Measurements from ENCODE around the gene IGF2BP2. TPM values are rescaled to one million over a fixed set of nuclear protein-coding genes. Genes with fewer than 3 reads are reported as not detected.

The IGF2BP2 gene
- total RNA-seq, 1 experiment from 2014 or later = 135 TPM

- TF ChIP-seq REST (IDR thresholded peaks at IDR 0.05; ENCODE audit: low read depth) = no peak
Observed at GRCh38 chr3:185714085-185714484, 110.8 kb downstream of the IGF2BP2 start (continued).

GRCh38 chr3:185713015-185713414 is 111.8 kb downstream of the IGF2BP2 start:
- H3K4me2 ChIP-seq (ENCODE audit: low read length) = no peak overlapping the region
- TF ChIP-seq SP1 (IDR thresholded peaks at IDR 0.05; ENCODE audit: low read depth) = no peak
- TF ChIP-seq CBX3 (IDR thresholded peaks at IDR 0.05; ENCODE audit: low read depth) = no peak
- TF ChIP-seq ATF3 (IDR thresholded peaks at IDR 0.05) = no peak
- TF ChIP-seq EGR1 (IDR thresholded peaks at IDR 0.05; ENCODE audit: low read depth) = no peak
- no peak for TF ChIP-seq TCF7L2 (IDR thresholded peaks at IDR 0.05; ENCODE audit: borderline replicate concordance, extremely low read depth, insufficient read depth, insufficient read length)
- TF ChIP-seq ZBTB33 (IDR thresholded peaks at IDR 0.05; ENCODE audit: extremely low read depth, insufficient replicate concordance, low read length) = no peak
- no peak for TF ChIP-seq REST (IDR thresholded peaks at IDR 0.05; ENCODE audit: low read depth)
- no peak for TF ChIP-seq FOSL1 (IDR thresholded peaks at IDR 0.05; ENCODE audit: low read depth)
- TF ChIP-seq YY1 (IDR thresholded peaks at IDR 0.05; ENCODE audit: extremely low read depth, insufficient replicate concordance, low read depth, low read length) = no peak
- TF ChIP-seq CTCF (IDR thresholded peaks at IDR 0.05 in 2 of 3, conservative IDR thresholded peaks at IDR 0.05 in 1 of 3; ENCODE audit: borderline replicate concordance in 1 of 3, insufficient read depth in 1 of 3, low read depth in 2 of 3, low read length in 2 of 3) = no peak
- TF ChIP-seq RAD21 (IDR thresholded peaks at IDR 0.05; ENCODE audit: low read depth) = no peak
- no peak for TF ChIP-seq SIN3A (IDR thresholded peaks at IDR 0.05; ENCODE audit: low read depth)
- no peak for TF ChIP-seq ELF1 (IDR thresholded peaks at IDR 0.05; ENCODE audit: borderline replicate concordance, low read depth)

More at GRCh38 chr3:185713015-185713414, 111.8 kb downstream of the IGF2BP2 start:
- Histone ChIP-seq H3K27ac (ENCODE audit: low read depth, low read length) (no peak overlapping the region), H3K36me3 (ENCODE audit: control insufficient read depth in 1 of 2, insufficient read depth in 2 of 2, low read length in 2 of 2) (no peaks in the 10 kb centered on the region), H3K4me3 (replicated peaks in 1 of 2; ENCODE audit: low read depth in 1 of 2, low read length in 2 of 2) (no peak overlapping the region), H4K20me1 (ENCODE audit: insufficient read depth) (peaks cover 23% of the 10 kb centered on the region; the same call in 1 of the 2 replicates), H3K27me3 (ENCODE audit: insufficient read depth, low read length) (no peaks in the 10 kb centered on the region), H3K79me2 (ENCODE audit: insufficient read depth, low read length) (peaks cover 99% of the 10 kb centered on the region), H3K4me1 (ENCODE audit: control insufficient read depth in 1 of 2, insufficient read depth in 2 of 2, low read length in 2 of 2) (peaks cover 21 to 43% of the 10 kb centered on the region in 2 experiments), H3K9me3 (ENCODE audit: control insufficient read depth in 1 of 2, insufficient read depth in 1 of 2, low read depth in 1 of 2, low read length in 2 of 2) (no peaks in the 10 kb centered on the region), H2AFZ (ENCODE audit: low read depth, low read length, poor library complexity, severe bottlenecking) (no peak overlapping the region), H3K9ac (ENCODE audit: low read length) (no peak overlapping the region), H3K9me2 (ENCODE audit: insufficient read depth) (no peaks in the 10 kb centered on the region)
- ATAC-seq (no peak), DNase-seq (ENCODE audit: low read depth, low spot score) (no peak)
- intact Hi-C loops (cut with micrococcal nuclease) = no loop called here
- no TSS peak for BruUV-seq (replicated peaks)
- RAD21 ChIA-PET (ENCODE audit: low non-redundant PET in 1 of 2, low total read pairs in 2 of 2, uncharacterized antibody in 2 of 2, unreplicated experiment in 2 of 2) = no interaction called here
- CTCF ChIA-PET = no interaction called here
- POLR2A ChIA-PET = no interaction called here

Data from HCT116 (cell line).